Endodermal cell (in vitro differentiated cells): ENCODE measurements around the gene LPP. TPM values are rescaled to one million over a fixed set of nuclear protein-coding genes. Genes with fewer than 3 reads are reported as not detected.
A peak's percentile ranks its signal among the peaks of the same experiment; 100 is the strongest.

Experiments used
- DNase-seq: peaks from one replicate; pipeline ENCODE4 v3.0.0-alpha.2; 2017
- H3K27ac ChIP-seq: 2 replicates; pipeline ENCODE4 v1.5.1; 2013; ENCODE audit warnings: mild to moderate bottlenecking, low read depth, low read length, moderate library complexity
- H3K27me3 ChIP-seq: 2 replicates; pipeline ENCODE4 v1.6.1; 2013; ENCODE audit warnings: mild to moderate bottlenecking, low read length, moderate library complexity; ENCODE audit not compliant: insufficient read depth, control insufficient read depth, poor library complexity, severe bottlenecking
- H3K36me3 ChIP-seq: 2 replicates; pipeline ENCODE4 v1.7.0; 2013; ENCODE audit warnings: mild to moderate bottlenecking, low read length, moderate library complexity; ENCODE audit not compliant: control insufficient read depth, insufficient read depth
- H3K4me1 ChIP-seq: one replicate; pipeline ENCODE4 v1.7.0; 2013; ENCODE audit warnings: low read length; ENCODE audit not compliant: control insufficient read depth, insufficient read depth
- H3K4me3 ChIP-seq: 2 replicates; pipeline ENCODE4 v1.5.1; 2013; ENCODE audit warnings: mild to moderate bottlenecking, low read length, moderate library complexity
- H3K9ac ChIP-seq: 2 replicates; pipeline ENCODE4 v1.6.1; 2013; ENCODE audit warnings: mild to moderate bottlenecking, low read length, moderate library complexity; ENCODE audit not compliant: poor library complexity, severe bottlenecking; ENCODE audit errors: extremely low read depth
- H3K9me3 ChIP-seq: 2 replicates; pipeline ENCODE4 v1.6.1; 2013; ENCODE audit warnings: mild to moderate bottlenecking, low read length, moderate library complexity; ENCODE audit not compliant: control insufficient read depth
- H3K27ac Mint-ChIP-seq: 2 replicates; pipeline ENCODE4 v1.8.0; 2020; ENCODE audit warnings: mixed read lengths
- H3K27me3 Mint-ChIP-seq: 2 replicates; pipeline ENCODE4 v1.8.0; 2021; ENCODE audit warnings: mild to moderate bottlenecking, mixed read lengths; ENCODE audit not compliant: insufficient read depth
- H3K36me3 Mint-ChIP-seq: 2 replicates; pipeline ENCODE4 v1.8.0; 2020; ENCODE audit warnings: low read depth, mixed read lengths
- H3K4me1 Mint-ChIP-seq: 2 replicates; pipeline ENCODE4 v1.8.0; 2020; ENCODE audit warnings: mixed read lengths
- H3K4me3 Mint-ChIP-seq: 2 replicates; pipeline ENCODE4 v1.8.0; 2020; ENCODE audit warnings: mild to moderate bottlenecking, moderate library complexity, mixed read lengths
- H3K9me3 Mint-ChIP-seq: 2 replicates; pipeline ENCODE4 v1.8.0; 2020; ENCODE audit warnings: mild to moderate bottlenecking, mixed read lengths
- CTCF ChIP-seq: fragments of 200-600 bp; sonication (generic); conservative IDR thresholded peaks from 2 replicates; pipeline ENCODE4 v1.5.0; 2021; ENCODE audit warnings: antibody characterized with exemption, mild to moderate bottlenecking
- WGBS, 2 experiments: methylation state at CpG; one replicate each; pipeline versions ENCODE4 v1.1.5 to v1.1.7; 2013; ENCODE audit warnings: missing lambda C conversion rate in 2 of 2, mixed read lengths in 1 of 2; ENCODE audit not compliant: insufficient coverage in 1 of 2, insufficient read length in 1 of 2; 5-methylcytosine and 5-hydroxymethylcytosine counted together
- total RNA-seq, 2 donors: library from RNA; stranded (reverse); fragmentation: NEBNext Ultra II Directional in 1 of 2; extraction: Animal tissue kit (Norgen Biotek cat#: 25700) in 1 of 2; gene quantifications; 2 replicates in 1 of 2; 3 replicates in 1 of 2; pipeline ENCODE4 v1.2.1, GENCODE V29; 2021

Gene LPP
- total RNA-seq, 2 donors from 2014 or later, result 78.0 to 105 TPM

- H3K9me3 Mint-ChIP-seq, result no peaks in the 10 kb centered on the region
- peaks cover 4% of the 10 kb centered on the region for H3K36me3 ChIP-seq
- H3K36me3 Mint-ChIP-seq, result no peaks in the 10 kb centered on the region
- no peak for DNase-seq
- no peak overlapping the region for H3K4me3 Mint-ChIP-seq
- peak overlapping the region; percentile 19 for H3K27ac ChIP-seq
- 83 to 87% methylated on average over 2 to 7 of the region's 7 CpGs for WGBS, 2 experiments
- peaks cover 11% of the 10 kb centered on the region for H3K27me3 Mint-ChIP-seq
- H3K9ac ChIP-seq, result no peak overlapping the region
- TF ChIP-seq CTCF, result no peak
- peak overlapping the region; percentile 83 for H3K27ac Mint-ChIP-seq
- H3K27me3 ChIP-seq, result no peaks in the 10 kb centered on the region
- H3K4me1 Mint-ChIP-seq, result peaks cover 27% of the 10 kb centered on the region
- no peaks in the 10 kb centered on the region for H3K9me3 ChIP-seq
- H3K4me1 ChIP-seq, result peaks cover 20% of the 10 kb centered on the region
- no peak overlapping the region for H3K4me3 ChIP-seq
These were observed 113.9 kb downstream of the LPP start for GRCh38 chr3:188267790-188268335.

- peaks cover 4% of the 10 kb centered on the region for H3K36me3 ChIP-seq
- Mint-ChIP-seq H3K4me1 (peaks cover 27% of the 10 kb centered on the region), H3K27ac (peak overlapping the region; percentile 83), H3K4me3 (no peak overlapping the region), H3K9me3 (no peaks in the 10 kb centered on the region), H3K36me3 (no peaks in the 10 kb centered on the region), H3K27me3 (peaks cover 11% of the 10 kb centered on the region)
- no peak for TF ChIP-seq CTCF
- DNase-seq, result no peak
- H3K27me3 ChIP-seq, result no peaks in the 10 kb centered on the region
- H3K9me3 ChIP-seq, result no peaks in the 10 kb centered on the region
- H3K4me1 ChIP-seq, result peaks cover 19% of the 10 kb centered on the region
- no peak overlapping the region for H3K4me3 ChIP-seq
- 94 to 97% methylated on average over 5 of the region's 5 CpGs for WGBS, 2 experiments
- no peak overlapping the region for H3K9ac ChIP-seq
- H3K27ac ChIP-seq, result no peak overlapping the region
These were observed 114.4 kb downstream of the LPP start for GRCh38 chr3:188268336-188268735.

- Mint-ChIP-seq H3K27ac (no peak overlapping the region), H3K27me3 (peaks cover 11% of the 10 kb centered on the region), H3K9me3 (no peaks in the 10 kb centered on the region), H3K4me1 (peaks cover 27% of the 10 kb centered on the region), H3K4me3 (no peak overlapping the region), H3K36me3 (no peaks in the 10 kb centered on the region)
- Histone ChIP-seq H3K27ac (no peak overlapping the region), H3K9ac (no peak overlapping the region), H3K4me1 (peaks cover 18% of the 10 kb centered on the region), H3K9me3 (no peaks in the 10 kb centered on the region), H3K4me3 (no peak overlapping the region), H3K27me3 (no peaks in the 10 kb centered on the region), H3K36me3 (peaks cover 4% of the 10 kb centered on the region)
- 80 to 90% methylated on average over 1 to 4 of the region's 4 CpGs for WGBS, 2 experiments
- TF ChIP-seq CTCF, result no peak
- DNase-seq, result no peak
These were observed 115.1 kb downstream of the LPP start for GRCh38 chr3:188269040-188269439.
